HL-60 (cell line): ENCODE results near the gene CTH.

Experiments
- GABPA ChIP-seq: IDR thresholded peaks from 2 replicates; pipeline ENCODE4 v1.6.1; 2012; ENCODE audit warnings: low read depth
- TF ChIP-seq, protein P1 (sequence below): IDR thresholded peaks from one replicate; pipeline ENCODE4 v1.5.1; 2011; ENCODE audit warnings: low read length, control low read depth, inconsistent platforms; ENCODE audit not compliant: insufficient read depth
- TF ChIP-seq, protein P2 (sequence below): IDR thresholded peaks from 2 replicates; pipeline ENCODE4 v1.6.1; 2012; ENCODE audit warnings: low read depth; ENCODE audit not compliant: insufficient replicate concordance

DNA sequence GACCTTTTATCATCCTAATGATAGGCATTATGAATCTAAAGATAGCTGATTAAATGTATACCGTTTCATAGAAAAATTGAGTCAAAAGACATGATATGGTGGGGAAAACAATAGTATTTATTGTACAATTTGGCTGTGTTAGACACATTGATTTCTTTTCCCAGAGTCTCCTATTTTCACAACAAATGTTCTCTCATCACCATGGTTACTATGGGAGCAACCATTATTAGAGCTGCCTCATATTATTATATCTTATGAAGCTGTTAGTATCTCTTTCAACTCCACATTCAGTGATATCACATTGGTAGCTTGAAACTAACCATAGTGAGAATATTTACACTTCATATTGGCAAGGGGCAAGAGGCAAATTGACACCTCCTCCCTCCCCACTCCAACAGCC lies 10.7 kb upstream of the CTH start:
- TF ChIP-seq, protein P1, sequence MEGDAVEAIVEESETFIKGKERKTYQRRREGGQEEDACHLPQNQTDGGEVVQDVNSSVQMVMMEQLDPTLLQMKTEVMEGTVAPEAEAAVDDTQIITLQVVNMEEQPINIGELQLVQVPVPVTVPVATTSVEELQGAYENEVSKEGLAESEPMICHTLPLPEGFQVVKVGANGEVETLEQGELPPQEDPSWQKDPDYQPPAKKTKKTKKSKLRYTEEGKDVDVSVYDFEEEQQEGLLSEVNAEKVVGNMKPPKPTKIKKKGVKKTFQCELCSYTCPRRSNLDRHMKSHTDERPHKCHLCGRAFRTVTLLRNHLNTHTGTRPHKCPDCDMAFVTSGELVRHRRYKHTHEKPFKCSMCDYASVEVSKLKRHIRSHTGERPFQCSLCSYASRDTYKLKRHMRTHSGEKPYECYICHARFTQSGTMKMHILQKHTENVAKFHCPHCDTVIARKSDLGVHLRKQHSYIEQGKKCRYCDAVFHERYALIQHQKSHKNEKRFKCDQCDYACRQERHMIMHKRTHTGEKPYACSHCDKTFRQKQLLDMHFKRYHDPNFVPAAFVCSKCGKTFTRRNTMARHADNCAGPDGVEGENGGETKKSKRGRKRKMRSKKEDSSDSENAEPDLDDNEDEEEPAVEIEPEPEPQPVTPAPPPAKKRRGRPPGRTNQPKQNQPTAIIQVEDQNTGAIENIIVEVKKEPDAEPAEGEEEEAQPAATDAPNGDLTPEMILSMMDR, result no peak
- TF ChIP-seq, protein P2, sequence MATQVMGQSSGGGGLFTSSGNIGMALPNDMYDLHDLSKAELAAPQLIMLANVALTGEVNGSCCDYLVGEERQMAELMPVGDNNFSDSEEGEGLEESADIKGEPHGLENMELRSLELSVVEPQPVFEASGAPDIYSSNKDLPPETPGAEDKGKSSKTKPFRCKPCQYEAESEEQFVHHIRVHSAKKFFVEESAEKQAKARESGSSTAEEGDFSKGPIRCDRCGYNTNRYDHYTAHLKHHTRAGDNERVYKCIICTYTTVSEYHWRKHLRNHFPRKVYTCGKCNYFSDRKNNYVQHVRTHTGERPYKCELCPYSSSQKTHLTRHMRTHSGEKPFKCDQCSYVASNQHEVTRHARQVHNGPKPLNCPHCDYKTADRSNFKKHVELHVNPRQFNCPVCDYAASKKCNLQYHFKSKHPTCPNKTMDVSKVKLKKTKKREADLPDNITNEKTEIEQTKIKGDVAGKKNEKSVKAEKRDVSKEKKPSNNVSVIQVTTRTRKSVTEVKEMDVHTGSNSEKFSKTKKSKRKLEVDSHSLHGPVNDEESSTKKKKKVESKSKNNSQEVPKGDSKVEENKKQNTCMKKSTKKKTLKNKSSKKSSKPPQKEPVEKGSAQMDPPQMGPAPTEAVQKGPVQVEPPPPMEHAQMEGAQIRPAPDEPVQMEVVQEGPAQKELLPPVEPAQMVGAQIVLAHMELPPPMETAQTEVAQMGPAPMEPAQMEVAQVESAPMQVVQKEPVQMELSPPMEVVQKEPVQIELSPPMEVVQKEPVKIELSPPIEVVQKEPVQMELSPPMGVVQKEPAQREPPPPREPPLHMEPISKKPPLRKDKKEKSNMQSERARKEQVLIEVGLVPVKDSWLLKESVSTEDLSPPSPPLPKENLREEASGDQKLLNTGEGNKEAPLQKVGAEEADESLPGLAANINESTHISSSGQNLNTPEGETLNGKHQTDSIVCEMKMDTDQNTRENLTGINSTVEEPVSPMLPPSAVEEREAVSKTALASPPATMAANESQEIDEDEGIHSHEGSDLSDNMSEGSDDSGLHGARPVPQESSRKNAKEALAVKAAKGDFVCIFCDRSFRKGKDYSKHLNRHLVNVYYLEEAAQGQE, result no peak
- TF ChIP-seq GABPA, result no peak
